ENCODE results near the gene TNFAIP2.
"Not testable (repeated sequence)": the region's sequence is repeated elsewhere in the genome, so short reads cannot be mapped to it uniquely, and the experiment has no call there.

Gene TNFAIP2

DNA sequence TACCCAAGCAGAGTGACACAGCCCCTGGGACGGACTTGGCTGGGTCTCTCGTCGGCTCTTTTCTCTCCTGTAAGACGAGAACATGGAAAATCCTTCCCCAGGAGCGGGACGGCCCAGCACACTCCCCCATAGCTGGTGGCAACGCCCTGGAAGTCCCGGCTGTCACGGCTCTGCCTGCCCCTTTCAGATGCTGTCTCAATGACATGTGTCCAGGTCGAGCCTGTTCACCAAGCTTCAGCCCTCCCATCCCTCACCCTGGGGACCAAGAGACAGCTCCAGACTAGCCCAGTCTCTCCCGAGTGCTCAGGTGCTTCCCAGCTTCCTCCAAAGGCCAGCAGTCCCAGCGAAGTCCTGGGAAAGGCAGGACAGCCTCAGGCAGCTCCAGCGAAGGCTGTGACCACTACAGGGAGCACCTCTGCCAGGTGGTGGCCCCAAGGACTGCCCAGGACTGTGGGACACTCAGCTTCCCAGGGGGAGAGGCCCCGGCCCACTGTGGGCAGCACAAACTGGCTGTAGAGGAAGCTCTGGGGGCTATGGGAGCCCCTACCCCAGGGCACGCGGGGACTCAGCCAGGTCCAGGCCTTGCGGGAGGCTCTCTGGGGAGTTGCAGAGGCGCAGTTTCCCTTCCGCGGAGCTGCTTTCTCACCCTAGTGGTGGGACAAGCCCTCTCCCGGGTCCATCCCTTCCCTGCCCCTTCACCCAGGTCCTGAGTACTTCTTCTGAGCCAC lies 33.6 kb downstream of the TNFAIP2 start:
- DNase-seq, result no peak

DNA sequence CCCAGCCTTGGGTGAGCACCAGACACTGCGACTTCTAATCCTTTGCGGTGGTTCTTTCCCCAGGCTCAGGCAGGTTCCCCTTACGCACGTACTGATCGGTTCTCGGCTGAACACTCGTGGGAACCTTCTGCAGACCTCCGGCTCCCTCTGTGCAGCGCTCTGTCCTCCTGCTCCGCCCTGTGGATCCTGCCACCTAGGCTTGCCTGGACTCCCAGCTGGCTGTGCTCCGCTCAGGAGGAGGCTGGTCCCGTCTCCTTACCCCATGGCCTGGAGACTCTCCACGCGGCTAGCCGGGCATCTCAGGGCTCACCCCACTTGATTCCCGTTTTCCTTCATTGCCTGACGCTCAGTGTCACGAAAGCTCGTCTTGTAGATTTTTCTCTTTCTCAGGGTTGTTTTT lies 34.7 kb downstream of the TNFAIP2 start:
- DNase-seq, result no peak

DNA sequence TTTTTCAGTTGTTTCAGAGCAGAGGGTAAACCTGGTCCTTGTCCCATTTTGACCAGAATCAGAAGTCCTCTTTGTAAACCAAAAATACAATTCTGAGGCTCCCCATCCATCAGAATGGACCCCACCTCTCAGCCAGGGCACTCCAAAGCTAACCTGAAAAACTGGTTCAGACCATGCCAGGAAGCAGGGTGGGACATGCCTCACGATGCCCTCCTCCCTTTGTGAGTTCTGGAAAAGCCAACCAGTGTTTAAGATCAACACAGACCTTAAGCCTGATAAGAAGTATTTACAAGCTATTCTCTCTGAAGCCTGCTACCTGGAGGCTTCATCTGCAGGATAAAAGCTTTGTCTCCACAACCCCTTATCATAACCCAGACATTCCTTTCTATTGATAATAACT lies 35.4 kb downstream of the TNFAIP2 start:
- DNase-seq, result no peak

GRCh38 chr14:103160321-103161053 lies 37.2 kb downstream of the TNFAIP2 start:
- no peak for DNase-seq

DNA sequence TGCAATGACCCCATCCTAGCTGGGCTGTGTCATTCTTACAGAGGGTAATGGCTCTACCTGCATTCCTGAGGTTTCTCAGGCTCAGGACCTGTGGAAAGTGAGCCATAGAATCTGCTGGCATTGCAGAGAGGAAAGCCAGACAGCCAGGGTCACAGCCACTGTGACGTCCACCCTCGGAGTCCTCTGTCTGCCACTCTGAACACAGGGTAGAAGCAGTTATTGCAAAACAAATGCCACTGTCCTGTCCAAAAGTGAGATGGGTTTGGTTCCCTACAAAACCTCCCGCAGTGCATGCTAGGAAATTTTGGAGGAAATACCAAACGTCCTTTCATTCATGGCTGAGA lies 37.8 kb downstream of the TNFAIP2 start:
- no peak for DNase-seq

DNA sequence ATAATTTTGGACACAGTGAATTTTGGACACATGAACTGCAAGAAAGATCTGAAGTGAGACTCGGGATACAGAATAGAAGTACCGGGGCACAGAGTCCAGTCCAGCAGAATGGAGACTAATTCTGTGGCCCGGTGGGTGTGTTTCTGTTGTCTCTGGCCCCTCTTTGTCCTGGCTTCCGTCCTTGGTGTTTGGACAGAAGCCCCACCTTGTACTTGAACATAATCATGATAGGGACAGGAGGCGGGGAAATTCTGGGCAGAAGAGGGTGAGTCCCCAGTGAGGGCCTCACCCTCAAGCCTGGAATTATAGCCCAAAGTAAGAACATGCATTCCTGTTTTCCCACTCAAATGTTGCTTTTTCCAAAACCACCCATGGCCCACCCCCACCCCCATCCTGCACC lies 39.9 kb downstream of the TNFAIP2 start:
- DNase-seq, result no peak

DNA sequence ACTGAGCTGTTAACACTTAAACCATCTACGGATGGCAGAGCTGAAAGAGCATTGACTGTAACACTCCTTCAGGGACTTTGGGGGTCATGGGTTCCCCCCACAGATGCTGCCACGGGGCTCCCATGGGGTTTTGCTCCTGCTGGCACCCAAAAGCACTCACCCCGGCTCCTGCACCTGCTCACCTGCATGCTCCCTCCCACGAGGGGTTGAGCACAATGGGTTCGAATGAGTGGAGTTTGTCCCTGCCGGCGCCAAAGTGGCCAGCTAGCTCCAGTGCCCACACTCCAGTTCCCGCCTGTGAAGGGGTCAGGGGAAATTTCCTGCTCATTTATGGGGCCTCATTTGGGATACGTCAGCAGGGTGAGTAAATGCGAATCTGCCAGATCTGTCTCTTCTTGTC lies 40.7 kb downstream of the TNFAIP2 start:
- peak; percentile 33 for DNase-seq

- DNase-seq, result no peak
Measured at GRCh38 chr14:103164779-103165178, 41.5 kb downstream of the TNFAIP2 start.

GRCh38 chr14:103165323-103165722 lies 42.1 kb downstream of the TNFAIP2 start:
- DNase-seq, result no peak

DNA sequence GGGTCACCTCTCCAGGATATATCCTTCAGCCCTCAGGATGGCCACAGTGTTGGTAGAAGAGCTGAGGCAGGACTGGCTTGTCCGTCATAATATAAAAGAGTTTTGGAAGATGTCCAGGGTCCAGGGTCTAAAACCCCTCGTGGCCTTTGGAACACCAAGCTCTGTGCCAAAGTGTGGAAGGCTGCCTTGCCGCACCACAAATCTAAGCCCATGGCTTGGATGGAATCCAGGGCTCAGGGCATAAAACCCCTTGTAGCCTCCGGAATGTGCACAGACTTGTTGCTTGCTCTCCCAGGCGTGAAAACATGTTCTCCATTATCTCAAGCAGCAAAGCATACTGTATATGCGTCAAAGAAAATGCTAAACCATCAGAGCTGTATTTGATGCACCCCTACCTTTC lies 46.7 kb downstream of the TNFAIP2 start:
- no peak for DNase-seq

DNA sequence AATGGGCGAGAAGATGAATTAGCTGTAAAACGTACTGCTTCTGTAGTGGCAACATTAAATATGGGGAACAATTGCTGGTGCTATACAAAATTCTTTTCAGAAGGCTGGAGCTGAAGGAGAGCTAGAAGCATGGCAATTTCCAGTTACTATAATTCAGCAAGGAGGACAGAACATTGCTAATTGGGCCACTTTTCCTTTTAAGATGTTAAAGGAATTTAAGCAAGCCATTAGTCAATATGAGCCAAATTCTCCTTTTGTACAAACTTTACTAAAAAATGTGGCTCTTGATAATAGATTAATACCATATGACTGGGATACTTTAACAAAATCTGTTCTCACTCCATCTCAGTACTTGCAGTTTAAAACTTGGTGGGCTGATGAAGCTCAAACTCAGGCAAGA lies 47.9 kb downstream of the TNFAIP2 start:
- DNase-seq, result not testable (repeated sequence)

- DNase-seq, result no peak
Measured at GRCh38 chr14:103172921-103173320, 49.7 kb downstream of the TNFAIP2 start.

GRCh38 chr14:103173887-103174286 lies 50.6 kb downstream of the TNFAIP2 start:
- not testable (repeated sequence) for DNase-seq

- not testable (repeated sequence) for DNase-seq
Measured at GRCh38 chr14:103176176-103176575, 52.9 kb downstream of the TNFAIP2 start.

GRCh38 chr14:103177376-103177775 lies 54.1 kb downstream of the TNFAIP2 start:
- no peak for DNase-seq

DNA sequence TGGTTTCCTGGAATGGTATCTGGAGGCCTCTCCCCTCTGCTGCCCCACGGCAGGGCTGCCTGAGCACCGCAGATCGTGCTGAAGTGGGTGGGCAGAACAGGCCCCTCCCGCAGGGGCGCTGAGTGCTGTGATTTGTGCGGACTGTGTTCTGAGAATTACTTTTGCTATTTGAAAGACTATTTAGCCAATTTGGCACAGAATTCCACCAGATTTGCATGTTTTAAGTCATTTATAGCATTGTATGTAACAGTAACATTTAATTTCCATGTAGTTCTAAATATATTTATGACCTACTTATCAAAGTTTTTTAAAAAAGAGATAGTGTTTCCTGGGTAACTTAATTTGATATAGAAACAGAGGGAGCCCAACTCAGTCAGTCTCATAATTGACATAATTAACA lies 55.3 kb downstream of the TNFAIP2 start:
- DNase-seq, result no peak

DNA sequence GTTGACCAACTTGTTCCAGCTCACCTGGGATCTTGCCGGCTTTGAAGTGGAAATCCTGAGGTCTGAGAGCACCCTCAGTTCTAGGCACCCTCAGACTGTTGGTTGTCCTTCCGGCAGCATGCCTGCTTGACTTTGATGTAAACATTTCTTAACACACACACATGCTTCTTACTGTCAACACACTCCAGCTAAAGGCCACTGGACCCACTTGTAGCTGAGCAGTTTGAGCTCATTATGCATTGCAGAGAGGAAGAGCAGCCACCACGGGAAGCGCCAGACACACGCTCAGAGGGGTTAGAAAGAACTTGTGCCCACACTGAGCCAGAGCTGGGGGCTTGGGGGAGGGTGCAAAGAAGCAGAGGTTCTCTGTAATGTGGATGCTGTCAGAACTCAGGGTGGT lies 55.8 kb downstream of the TNFAIP2 start:
- no peak for DNase-seq

DNA sequence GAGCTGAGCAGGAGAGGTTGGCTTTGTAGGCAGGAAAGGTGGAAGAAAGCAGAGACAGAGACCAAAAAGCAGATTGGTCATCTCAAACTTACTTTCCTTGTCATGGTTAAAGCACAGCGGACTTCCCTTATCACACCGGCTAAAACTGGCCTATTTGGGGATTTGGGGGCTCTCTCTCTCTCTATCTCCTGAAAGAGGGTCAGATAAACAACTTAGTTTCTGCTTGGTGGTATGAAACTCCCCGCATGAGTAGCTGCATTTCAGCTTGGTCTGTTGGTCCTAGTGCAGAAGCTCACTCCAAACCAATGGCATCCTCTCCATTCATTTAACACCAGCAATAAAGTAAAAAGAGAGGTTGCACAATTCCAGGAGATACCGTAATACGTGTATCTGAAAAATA lies 57.1 kb downstream of the TNFAIP2 start:
- DNase-seq, result no peak

- no peak for DNase-seq
Measured at GRCh38 chr14:103184046-103184445, 60.8 kb downstream of the TNFAIP2 start.

DNA sequence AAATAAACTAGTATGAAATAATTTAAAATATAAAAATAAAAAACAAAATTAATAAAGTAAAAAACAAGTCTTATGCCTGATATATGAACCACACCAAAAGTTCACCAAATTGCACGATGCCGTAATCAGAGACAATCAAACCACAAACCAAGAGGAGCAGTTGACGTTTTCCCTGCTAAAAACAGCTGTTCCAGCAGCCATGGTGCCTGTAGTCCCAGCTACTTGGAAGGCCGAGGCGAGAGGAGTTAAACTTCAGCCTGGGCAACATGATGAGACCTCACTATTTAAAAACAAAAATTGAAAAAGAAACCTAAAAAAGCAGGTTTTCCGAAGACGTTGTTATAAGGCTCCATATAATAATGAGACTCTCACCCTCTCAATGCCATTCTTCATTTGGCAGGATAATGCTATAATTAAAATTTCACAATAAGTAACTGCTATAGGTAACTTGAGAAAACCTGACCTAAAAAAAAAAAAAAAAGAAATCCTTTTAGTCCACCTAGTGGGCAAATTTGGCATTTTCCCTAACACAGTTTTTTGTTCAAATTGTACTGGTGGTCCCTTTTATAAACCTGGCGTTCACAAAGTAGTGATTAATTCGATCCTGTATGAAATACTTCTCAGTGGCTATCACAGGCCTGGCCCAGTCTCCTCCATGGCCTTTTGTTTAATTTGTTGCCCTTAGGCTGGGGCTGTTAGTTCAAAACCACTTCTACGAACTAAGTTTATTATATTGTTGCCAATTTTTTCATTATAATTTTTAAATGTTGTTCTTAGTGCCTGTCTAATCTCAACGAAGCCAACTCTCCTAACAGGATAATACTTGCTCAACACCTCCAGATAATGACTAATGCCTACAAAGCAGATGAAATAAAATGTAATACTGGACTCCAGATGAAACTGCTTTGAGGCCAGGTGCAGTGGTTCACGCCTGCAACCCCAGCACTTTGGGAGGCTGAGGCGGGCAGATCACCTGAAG lies 62.1 kb downstream of the TNFAIP2 start:
- DNase-seq, result peak; percentile 77

GRCh38 chr14:103186241-103186822 lies 63.1 kb downstream of the TNFAIP2 start:
- DNase-seq, result peak; percentile 38

All from eye (tissue), 1 donor.